OCI-LY3 (cell line): ENCODE data around the gene VTI1A.

Source experiments
- H2AFZ ChIP-seq: fragments of 200-600, 300-600 bp; shearing (Covaris generic); 2 replicates; pipeline ENCODE4 v1.6.0; 2014; ENCODE audit warnings: antibody characterized with exemption, low read depth, low read length
- H3K27ac ChIP-seq: fragments of 200-600, 300-600 bp; sonication (generic); 2 replicates; pipeline ENCODE4 v1.5.1; 2014; ENCODE audit warnings: mild to moderate bottlenecking, low read length, moderate library complexity, mixed read lengths
- H3K27me3 ChIP-seq: fragments of 200-600, 300-600 bp; sonication (generic); 2 replicates; pipeline ENCODE4 v1.6.1; 2014; ENCODE audit warnings: low read depth, low read length, mixed read lengths
- H3K36me3 ChIP-seq: fragments of 200-600, 300-600 bp; sonication (generic); replicated peaks from 2 replicates; pipeline ENCODE3; 2014; ENCODE audit warnings: low read depth, low read length, mixed read lengths
- H3K4me1 ChIP-seq: fragments of 300-600, 200-600 bp; sonication (generic); 2 replicates; pipeline ENCODE4 v1.6.1; 2014; ENCODE audit warnings: low read length, mixed read lengths
- H3K4me2 ChIP-seq: fragments of 200-600, 300-600 bp; sonication (generic); 2 replicates; pipeline ENCODE4 v1.6.1; 2014; ENCODE audit warnings: low read length, mixed read lengths
- H3K4me3 ChIP-seq: fragments of 300-600, 200-600 bp; sonication (generic); 2 replicates; pipeline ENCODE4 v1.5.1; 2014; ENCODE audit warnings: antibody characterized with exemption, mild to moderate bottlenecking, low read length, moderate library complexity
- H3K79me2 ChIP-seq: fragments of 300-600, 200-600 bp; shearing (Covaris generic); 2 replicates; pipeline ENCODE4 v1.6.1; 2014; ENCODE audit warnings: mild to moderate bottlenecking, low read length, mixed read lengths
- H3K9ac ChIP-seq: fragments of 300-600, 200-600 bp; shearing (Covaris generic); 2 replicates; pipeline ENCODE4 v1.6.0; 2014; ENCODE audit warnings: mild to moderate bottlenecking, low read length, moderate library complexity
- H3K9me3 ChIP-seq: fragments of 200-600, 300-600 bp; shearing (Covaris generic); 2 replicates; pipeline ENCODE4 v1.6.1; 2014; ENCODE audit warnings: low read length, mixed read lengths; ENCODE audit not compliant: insufficient read depth
- H4K20me1 ChIP-seq: fragments of 200-600, 300-600 bp; sonication (generic); 2 replicates; pipeline ENCODE4 v1.6.1; 2016; ENCODE audit warnings: low read length, mixed read lengths; ENCODE audit not compliant: insufficient read depth
- CTCF ChIP-seq: fragments of 200-600, 300-600 bp; sonication (generic); IDR thresholded peaks from 2 replicates; pipeline ENCODE4 v1.5.1; 2014; ENCODE audit warnings: antibody characterized with exemption, low read length, low read depth
- EZH2phosphoT487 ChIP-seq: fragments of 200-600 bp; shearing (Covaris generic); IDR thresholded peaks from 2 replicates; pipeline ENCODE4 v1.6.1; 2018; ENCODE audit warnings: antibody characterized with exemption, mixed run types, low read depth

Gene VTI1A

DNA sequence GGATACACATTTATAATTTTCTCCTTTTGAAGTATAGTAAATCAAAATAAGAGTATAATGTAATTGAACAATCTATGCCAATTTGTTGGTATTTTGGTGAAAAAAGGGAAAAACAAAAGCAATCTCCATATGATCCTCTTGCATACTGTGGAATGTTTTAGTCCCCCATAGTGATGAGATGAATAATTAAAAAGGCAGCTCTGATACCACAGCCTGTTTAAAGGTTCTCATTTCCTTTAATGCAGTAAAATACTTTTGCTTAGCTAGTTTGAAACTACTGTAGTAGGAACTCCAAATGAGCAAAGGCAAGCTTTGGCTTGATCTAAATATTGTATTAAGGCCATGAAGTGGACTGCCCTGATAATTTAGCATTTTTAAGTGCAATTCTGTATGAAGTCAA, 77.6 kb downstream of the VTI1A start:
- no peak overlapping the region for H3K4me2 ChIP-seq
- H4K20me1 ChIP-seq = no peaks in the 10 kb centered on the region
- H3K27ac ChIP-seq = no peak overlapping the region
- no peaks in the 10 kb centered on the region for H3K9me3 ChIP-seq
- H2AFZ ChIP-seq = no peak overlapping the region
- TF ChIP-seq CTCF (no peak), EZH2phosphoT487 (no peak)
- H3K4me3 ChIP-seq = no peak overlapping the region
- H3K27me3 ChIP-seq = no peaks in the 10 kb centered on the region
- H3K36me3 ChIP-seq = no peaks in the 10 kb centered on the region
- H3K9ac ChIP-seq = no peak overlapping the region
- H3K4me1 ChIP-seq = peaks cover 13% of the 10 kb centered on the region
- H3K79me2 ChIP-seq = no peaks in the 10 kb centered on the region

DNA sequence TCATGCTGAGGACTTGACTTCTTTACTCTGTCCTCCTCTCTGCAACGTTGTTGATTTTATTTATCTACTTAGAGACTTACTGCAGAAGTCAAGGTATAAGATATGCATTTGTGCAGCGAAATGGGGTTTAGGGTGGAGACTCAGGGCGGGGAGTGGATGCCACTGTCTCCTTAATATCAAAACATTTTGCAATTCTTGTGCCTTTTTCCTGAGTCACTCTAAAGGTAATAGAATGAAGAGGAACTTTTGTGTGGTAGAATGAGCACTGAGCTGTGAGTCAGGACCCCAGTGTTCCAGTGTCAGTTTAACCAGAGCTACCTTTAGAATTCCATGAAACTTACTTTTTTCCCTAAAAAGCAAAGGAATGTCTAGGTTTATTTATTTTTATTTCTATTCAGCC, 78.2 kb downstream of the VTI1A start:
- H3K36me3 ChIP-seq = no peaks in the 10 kb centered on the region
- H3K27ac ChIP-seq = no peak overlapping the region
- no peak overlapping the region for H3K4me3 ChIP-seq
- H3K79me2 ChIP-seq = no peaks in the 10 kb centered on the region
- no peaks in the 10 kb centered on the region for H3K27me3 ChIP-seq
- no peaks in the 10 kb centered on the region for H3K9me3 ChIP-seq
- no peak overlapping the region for H3K9ac ChIP-seq
- H2AFZ ChIP-seq = no peak overlapping the region
- no peak overlapping the region for H3K4me2 ChIP-seq
- H3K4me1 ChIP-seq = peaks cover 13% of the 10 kb centered on the region
- TF ChIP-seq EZH2phosphoT487 (no peak), CTCF (no peak)
- no peaks in the 10 kb centered on the region for H4K20me1 ChIP-seq

- Histone ChIP-seq H4K20me1 (no peaks in the 10 kb centered on the region), H3K9ac (no peak overlapping the region), H3K79me2 (no peaks in the 10 kb centered on the region), H3K4me3 (no peak overlapping the region), H3K9me3 (no peaks in the 10 kb centered on the region), H3K4me1 (peaks cover 20% of the 10 kb centered on the region), H3K36me3 (no peaks in the 10 kb centered on the region), H3K27ac (no peak overlapping the region), H3K27me3 (no peaks in the 10 kb centered on the region), H2AFZ (no peak overlapping the region), H3K4me2 (no peak overlapping the region)
- TF ChIP-seq EZH2phosphoT487 = no peak
- no peak for TF ChIP-seq CTCF
Observed at GRCh38 chr10:112526139-112526538, 79.1 kb downstream of the VTI1A start.

DNA sequence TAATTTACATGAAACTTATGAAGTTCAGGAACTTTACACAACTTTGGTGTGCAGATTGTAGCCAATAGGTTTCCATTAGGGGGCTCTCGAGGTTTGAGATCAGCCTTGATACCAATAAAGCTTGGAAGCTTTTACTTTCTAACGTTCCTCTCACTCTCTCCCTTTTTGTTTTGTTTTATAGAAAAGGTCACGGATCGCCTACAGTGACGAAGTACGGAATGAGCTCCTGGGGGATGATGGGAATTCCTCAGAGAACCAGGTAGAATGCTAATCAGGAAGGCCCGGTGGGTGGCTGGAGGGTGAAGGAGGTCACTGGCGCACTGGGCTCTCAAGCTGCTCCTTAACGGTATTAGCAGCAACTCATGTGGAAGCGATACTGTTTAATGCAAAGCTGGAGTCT, 79.9 kb downstream of the VTI1A start:
- no peak overlapping the region for H3K9ac ChIP-seq
- H3K27ac ChIP-seq = no peak overlapping the region
- no peaks in the 10 kb centered on the region for H3K36me3 ChIP-seq
- TF ChIP-seq CTCF (no peak), EZH2phosphoT487 (no peak)
- H3K27me3 ChIP-seq = no peaks in the 10 kb centered on the region
- H3K79me2 ChIP-seq = no peaks in the 10 kb centered on the region
- H3K4me2 ChIP-seq = no peak overlapping the region
- H3K9me3 ChIP-seq = no peaks in the 10 kb centered on the region
- H2AFZ ChIP-seq = no peak overlapping the region
- no peaks in the 10 kb centered on the region for H4K20me1 ChIP-seq
- H3K4me1 ChIP-seq = peaks cover 26% of the 10 kb centered on the region
- no peak overlapping the region for H3K4me3 ChIP-seq
